ENCODE results near the gene LCNL1. TPM values are rescaled to one million over a fixed set of nuclear protein-coding genes. Genes with fewer than 3 reads are reported as not detected.

Gene LCNL1
- total and polyA plus RNA-seq, 2 of the 13 experiments (the other 11 are each of a cell fraction or from before 2014, with no cell fraction given), result not detected

GRCh38 chr9:136949239-136949816, 33.5 kb upstream of the LCNL1 start (continued):
- TF ChIP-seq ZIK1 (CRISPR knock-in tag; IDR thresholded peaks at IDR 0.05; ENCODE audit: borderline replicate concordance, low read depth) (no peak), CEBPG (CRISPR knock-in tag; IDR thresholded peaks at IDR 0.05) (peak; percentile 67), GZF1 (CRISPR knock-in tag; IDR thresholded peaks at IDR 0.05) (0 out of 2 replicates have a peak, but pooled peaks have one; percentile 39), SP140L (CRISPR knock-in tag; IDR thresholded peaks at IDR 0.05; ENCODE audit: borderline replicate concordance) (no peak), NR2C2 (CRISPR knock-in tag; IDR thresholded peaks at IDR 0.05; ENCODE audit: borderline replicate concordance) (peak; percentile 24; the same call in 1 of the 2 replicates), BRD4 (CRISPR knock-in tag; IDR thresholded peaks at IDR 0.05) (peak; percentile 29; the same call in 1 of the 2 replicates), NR0B2 (CRISPR knock-in tag; IDR thresholded peaks at IDR 0.05) (no peak), KDM3A (CRISPR knock-in tag; IDR thresholded peaks at IDR 0.05; ENCODE audit: low read depth) (no peak), POGZ (CRISPR knock-in tag; IDR thresholded peaks at IDR 0.05) (no peak), PCBP1 (IDR thresholded peaks at IDR 0.05; ENCODE audit: borderline replicate concordance, low read depth, low read length) (no peak; the same call in 1 of the 2 replicates), ZNF766 (CRISPR knock-in tag; IDR thresholded peaks at IDR 0.05; ENCODE audit: borderline replicate concordance) (0 out of 2 replicates have a peak, but pooled peaks have one; percentile 33), ETV6 (CRISPR knock-in tag; conservative IDR thresholded peaks at IDR 0.05) (no peak), ZNF552 (CRISPR knock-in tag; IDR thresholded peaks at IDR 0.05; ENCODE audit: borderline replicate concordance) (no peak), MTA1 (CRISPR knock-in tag; IDR thresholded peaks at IDR 0.05; ENCODE audit: borderline replicate concordance) (0 out of 2 replicates have a peak, but pooled peaks have one; percentile 34), BHLHE40 (IDR thresholded peaks at IDR 0.05; ENCODE audit: low read length) (no peak), RBM39 (IDR thresholded peaks at IDR 0.05; ENCODE audit: low read depth, low read length, poor library complexity, severe bottlenecking) (no peak), ZNF33B (CRISPR knock-in tag; IDR thresholded peaks at IDR 0.05) (no peak), ZNF816 (CRISPR knock-in tag; IDR thresholded peaks at IDR 0.05; ENCODE audit: borderline replicate concordance) (0 out of 2 replicates have a peak, but pooled peaks have one; percentile 18)
